ENCODE results near the gene TAF3. TPM values are rescaled to one million over a fixed set of nuclear protein-coding genes. Genes with fewer than 3 reads are reported as not detected.

Gene TAF3
- total RNA-seq, 1 donor from 2014 or later, result 6.2 TPM

DNA sequence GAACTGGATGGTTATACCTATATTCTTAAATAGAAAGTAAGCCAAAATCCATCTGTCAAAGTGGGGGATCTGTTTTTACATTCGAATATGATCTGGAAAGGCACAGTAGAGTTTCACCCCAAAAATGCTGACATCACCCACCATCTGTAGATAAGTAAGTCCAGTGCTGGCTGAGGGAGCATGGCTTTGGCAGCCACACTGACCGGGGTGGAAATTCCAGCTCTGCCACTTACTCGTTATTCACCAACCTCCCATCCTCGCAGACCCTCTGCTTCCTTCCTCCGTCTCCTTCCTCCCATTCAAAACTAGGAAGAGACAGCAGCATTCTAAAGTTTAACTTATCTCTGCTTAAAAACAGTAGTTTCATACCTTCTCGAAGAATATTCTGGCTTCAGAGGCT is 151.3 kb downstream of the TAF3 start:
- no peaks in the 10 kb centered on the region for H3K27me3 Mint-ChIP-seq (ENCODE audit: low read depth)
- H3K27ac Mint-ChIP-seq (ENCODE audit: unreplicated experiment), result no peak overlapping the region
- no peak overlapping the region for H3K4me3 Mint-ChIP-seq (ENCODE audit: unreplicated experiment)
- DNase-seq (ENCODE audit: low spot score), result no peak
- H3K4me1 Mint-ChIP-seq (ENCODE audit: low read depth), result no peaks in the 10 kb centered on the region
- TF ChIP-seq, protein P1, sequence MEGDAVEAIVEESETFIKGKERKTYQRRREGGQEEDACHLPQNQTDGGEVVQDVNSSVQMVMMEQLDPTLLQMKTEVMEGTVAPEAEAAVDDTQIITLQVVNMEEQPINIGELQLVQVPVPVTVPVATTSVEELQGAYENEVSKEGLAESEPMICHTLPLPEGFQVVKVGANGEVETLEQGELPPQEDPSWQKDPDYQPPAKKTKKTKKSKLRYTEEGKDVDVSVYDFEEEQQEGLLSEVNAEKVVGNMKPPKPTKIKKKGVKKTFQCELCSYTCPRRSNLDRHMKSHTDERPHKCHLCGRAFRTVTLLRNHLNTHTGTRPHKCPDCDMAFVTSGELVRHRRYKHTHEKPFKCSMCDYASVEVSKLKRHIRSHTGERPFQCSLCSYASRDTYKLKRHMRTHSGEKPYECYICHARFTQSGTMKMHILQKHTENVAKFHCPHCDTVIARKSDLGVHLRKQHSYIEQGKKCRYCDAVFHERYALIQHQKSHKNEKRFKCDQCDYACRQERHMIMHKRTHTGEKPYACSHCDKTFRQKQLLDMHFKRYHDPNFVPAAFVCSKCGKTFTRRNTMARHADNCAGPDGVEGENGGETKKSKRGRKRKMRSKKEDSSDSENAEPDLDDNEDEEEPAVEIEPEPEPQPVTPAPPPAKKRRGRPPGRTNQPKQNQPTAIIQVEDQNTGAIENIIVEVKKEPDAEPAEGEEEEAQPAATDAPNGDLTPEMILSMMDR (IDR thresholded peaks at IDR 0.05), result no peak
- no peaks in the 10 kb centered on the region for H3K9me3 Mint-ChIP-seq (ENCODE audit: low read depth)
- H3K36me3 Mint-ChIP-seq (ENCODE audit: low read depth), result peaks cover 9% of the 10 kb centered on the region

DNA sequence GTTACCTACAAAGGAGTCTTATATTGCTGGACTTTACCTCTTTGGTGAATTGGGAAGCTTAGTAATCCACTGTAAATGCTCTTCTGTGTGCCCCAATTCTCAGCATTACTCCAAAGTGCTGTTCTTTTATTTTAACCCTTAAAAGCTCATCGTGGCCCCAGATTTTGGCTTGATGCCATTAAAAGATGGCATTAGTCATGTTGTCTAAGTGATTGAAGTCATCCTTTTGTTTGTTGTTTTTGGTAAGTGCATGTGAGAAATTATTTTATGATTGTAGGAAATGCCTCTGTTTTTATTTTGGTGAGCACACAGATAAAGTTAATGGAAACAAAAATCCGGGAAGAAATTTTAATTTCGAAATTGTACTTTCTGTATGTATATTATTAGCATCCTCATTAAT is 153.6 kb downstream of the TAF3 start:
- no peak overlapping the region for H3K27ac Mint-ChIP-seq (ENCODE audit: unreplicated experiment)
- no peaks in the 10 kb centered on the region for H3K27me3 Mint-ChIP-seq (ENCODE audit: low read depth)
- no peaks in the 10 kb centered on the region for H3K9me3 Mint-ChIP-seq (ENCODE audit: low read depth)
- no peak for DNase-seq (ENCODE audit: low spot score)
- TF ChIP-seq, protein P1 (IDR thresholded peaks at IDR 0.05), result no peak
- H3K4me1 Mint-ChIP-seq (ENCODE audit: low read depth), result no peaks in the 10 kb centered on the region
- H3K4me3 Mint-ChIP-seq (ENCODE audit: unreplicated experiment), result no peak overlapping the region
- peaks cover 2% of the 10 kb centered on the region for H3K36me3 Mint-ChIP-seq (ENCODE audit: low read depth)

DNA sequence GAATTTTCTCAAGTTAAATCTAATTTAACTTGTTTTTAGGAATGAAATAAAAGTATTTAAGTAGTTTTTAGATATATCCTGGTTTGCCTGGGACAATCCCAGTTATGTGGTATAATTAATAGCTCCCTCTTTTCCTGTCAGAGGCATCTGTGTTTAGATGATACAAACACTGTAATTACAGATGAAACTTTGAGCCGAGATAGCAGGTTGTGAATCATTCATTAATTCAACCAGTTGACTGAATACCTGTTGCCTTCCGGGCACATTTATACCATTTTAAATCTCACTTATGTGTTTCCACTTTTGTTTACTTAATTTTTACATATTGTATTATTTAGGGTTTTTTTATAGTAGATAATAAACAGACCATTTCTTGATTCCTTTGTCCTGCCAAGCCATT is 154.1 kb downstream of the TAF3 start:
- H3K27me3 Mint-ChIP-seq (ENCODE audit: low read depth), result no peaks in the 10 kb centered on the region
- H3K4me1 Mint-ChIP-seq (ENCODE audit: low read depth), result no peaks in the 10 kb centered on the region
- no peaks in the 10 kb centered on the region for H3K9me3 Mint-ChIP-seq (ENCODE audit: low read depth)
- no peak overlapping the region for H3K4me3 Mint-ChIP-seq (ENCODE audit: unreplicated experiment)
- no peak for DNase-seq (ENCODE audit: low spot score)
- no peak overlapping the region for H3K27ac Mint-ChIP-seq (ENCODE audit: unreplicated experiment)
- TF ChIP-seq, protein P1 (IDR thresholded peaks at IDR 0.05), result no peak
- H3K36me3 Mint-ChIP-seq (ENCODE audit: low read depth), result peaks cover 2% of the 10 kb centered on the region

DNA sequence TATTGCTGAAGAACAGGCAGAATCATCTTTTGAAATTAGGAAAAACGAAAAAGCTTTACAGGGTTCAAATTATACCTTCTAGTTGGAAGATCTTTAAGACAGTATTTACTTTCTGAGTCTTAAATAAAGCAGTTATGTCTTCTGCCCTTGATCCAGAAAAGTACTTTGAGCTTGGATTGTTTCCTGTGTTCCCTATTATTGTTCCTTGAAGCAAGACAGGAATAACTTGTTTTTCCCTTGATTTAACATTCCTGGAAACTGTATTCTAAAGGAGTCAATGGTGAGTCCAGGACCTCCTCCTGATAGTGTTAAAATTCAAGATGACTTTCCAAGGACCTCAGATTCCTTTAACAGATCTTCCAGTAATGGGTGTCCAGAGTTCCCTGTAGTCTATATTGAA is 161.9 kb downstream of the TAF3 start:
- no peak overlapping the region for H3K4me3 Mint-ChIP-seq (ENCODE audit: unreplicated experiment)
- TF ChIP-seq, protein P1 (IDR thresholded peaks at IDR 0.05), result no peak
- no peaks in the 10 kb centered on the region for H3K27me3 Mint-ChIP-seq (ENCODE audit: low read depth)
- H3K27ac Mint-ChIP-seq (ENCODE audit: unreplicated experiment), result no peak overlapping the region
- no peaks in the 10 kb centered on the region for H3K36me3 Mint-ChIP-seq (ENCODE audit: low read depth)
- H3K9me3 Mint-ChIP-seq (ENCODE audit: low read depth), result no peaks in the 10 kb centered on the region
- no peaks in the 10 kb centered on the region for H3K4me1 Mint-ChIP-seq (ENCODE audit: low read depth)
- no peak for DNase-seq (ENCODE audit: low spot score)

DNA sequence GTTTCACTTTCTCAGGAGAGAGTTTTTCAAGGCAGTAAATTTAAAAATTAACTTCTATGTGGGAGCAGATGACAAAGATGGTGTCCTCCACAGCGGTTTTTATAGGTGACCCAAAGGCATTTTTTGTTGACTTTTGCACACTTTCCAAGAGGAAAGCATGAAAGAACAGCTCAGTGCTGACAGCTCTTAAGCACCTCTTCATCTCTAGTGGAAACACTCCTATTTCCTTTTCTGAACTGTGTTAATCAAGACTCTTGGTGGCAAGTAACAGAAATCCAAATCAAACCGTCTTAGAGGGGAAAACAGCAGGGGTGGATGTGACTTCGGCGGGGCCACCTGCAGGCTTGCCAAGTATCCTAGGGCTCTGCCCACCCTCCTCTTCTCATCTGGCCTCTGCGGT is 164.4 kb downstream of the TAF3 start:
- peaks cover 2% of the 10 kb centered on the region for H3K36me3 Mint-ChIP-seq (ENCODE audit: low read depth)
- TF ChIP-seq, protein P1 (IDR thresholded peaks at IDR 0.05), result no peak
- DNase-seq (ENCODE audit: low spot score), result no peak
- no peak overlapping the region for H3K27ac Mint-ChIP-seq (ENCODE audit: unreplicated experiment)
- no peak overlapping the region for H3K4me3 Mint-ChIP-seq (ENCODE audit: unreplicated experiment)
- H3K4me1 Mint-ChIP-seq (ENCODE audit: low read depth), result peaks cover 7% of the 10 kb centered on the region
- no peaks in the 10 kb centered on the region for H3K27me3 Mint-ChIP-seq (ENCODE audit: low read depth)
- no peaks in the 10 kb centered on the region for H3K9me3 Mint-ChIP-seq (ENCODE audit: low read depth)

All from chondrocyte (in vitro differentiated cells).